ENCODE data around the gene BPI.

The BPI gene

GRCh38 chr20:38316341-38316740 lies 12.4 kb downstream of the BPI start:
- no peaks in the 10 kb centered on the region for H3K9me3 ChIP-seq
- in situ Hi-C loops (cut with MboI; ENCODE audit: low sequenced_read_pairs): no loop called here
- H3K4me3 ChIP-seq: no peak overlapping the region
- H3K27me3 ChIP-seq (ENCODE audit: low read depth): no peaks in the 10 kb centered on the region
- DNase-seq (ENCODE audit: low spot score in 2 of 2): no peak
- H3K4me1 ChIP-seq: no peaks in the 10 kb centered on the region
- no peaks in the 10 kb centered on the region for H3K36me3 ChIP-seq (replicated peaks)

GRCh38 chr20:38317422-38317821 lies 13.5 kb downstream of the BPI start:
- Histone ChIP-seq H3K36me3 (replicated peaks) (no peaks in the 10 kb centered on the region), H3K9me3 (no peaks in the 10 kb centered on the region), H3K4me1 (no peaks in the 10 kb centered on the region), H3K27me3 (ENCODE audit: low read depth) (0 out of 2 replicates have a peak, but pooled peaks cover 3% of the 10 kb centered on the region), H3K4me3 (no peak overlapping the region)
- in situ Hi-C loops (cut with MboI; ENCODE audit: low sequenced_read_pairs): no loop called here
- DNase-seq (ENCODE audit: low spot score in 2 of 2): no peak

GRCh38 chr20:38320221-38320620 lies 16.3 kb downstream of the BPI start:
- Histone ChIP-seq H3K4me1 (no peaks in the 10 kb centered on the region), H3K4me3 (no peak overlapping the region), H3K36me3 (replicated peaks) (no peaks in the 10 kb centered on the region), H3K9me3 (no peaks in the 10 kb centered on the region), H3K27me3 (ENCODE audit: low read depth) (0 out of 2 replicates have a peak, but pooled peaks cover 4% of the 10 kb centered on the region)
- DNase-seq (ENCODE audit: low spot score in 2 of 2): no peak
- in situ Hi-C loops (cut with MboI; ENCODE audit: low sequenced_read_pairs): no loop called here

- no peaks in the 10 kb centered on the region for H3K4me1 ChIP-seq
- in situ Hi-C loops (cut with MboI; ENCODE audit: low sequenced_read_pairs): no loop called here
Measured at GRCh38 chr20:38321959-38322598, 18.1 kb downstream of the BPI start.

GRCh38 chr20:38324159-38324558 lies 20.2 kb downstream of the BPI start:
- in situ Hi-C loops (cut with MboI; ENCODE audit: low sequenced_read_pairs): no loop called here
- H3K27me3 ChIP-seq (ENCODE audit: low read depth): 0 out of 2 replicates have a peak, but pooled peaks cover 4% of the 10 kb centered on the region
- no peak overlapping the region for H3K4me3 ChIP-seq
- no peaks in the 10 kb centered on the region for H3K9me3 ChIP-seq
- no peaks in the 10 kb centered on the region for H3K4me1 ChIP-seq
- H3K36me3 ChIP-seq (replicated peaks): no peaks in the 10 kb centered on the region
- no peak for DNase-seq (ENCODE audit: low spot score in 2 of 2)

More at GRCh38 chr20:38321959-38322598, 18.1 kb downstream of the BPI start:
- DNase-seq (ENCODE audit: low spot score in 2 of 2): no peak
- Histone ChIP-seq H3K36me3 (replicated peaks) (no peaks in the 10 kb centered on the region), H3K9me3 (no peaks in the 10 kb centered on the region), H3K4me3 (no peak overlapping the region), H3K27me3 (ENCODE audit: low read depth) (0 out of 2 replicates have a peak, but pooled peaks cover 4% of the 10 kb centered on the region)

GRCh38 chr20:38325167-38325566 lies 21.2 kb downstream of the BPI start:
- Histone ChIP-seq H3K9me3 (no peaks in the 10 kb centered on the region), H3K4me1 (no peaks in the 10 kb centered on the region), H3K36me3 (replicated peaks) (no peaks in the 10 kb centered on the region), H3K27me3 (ENCODE audit: low read depth) (0 out of 2 replicates have a peak, but pooled peaks cover 4% of the 10 kb centered on the region), H3K4me3 (no peak overlapping the region)
- in situ Hi-C loops (cut with MboI; ENCODE audit: low sequenced_read_pairs): no loop called here
- DNase-seq (ENCODE audit: low spot score in 2 of 2): no peak

GRCh38 chr20:38325905-38326304 lies 21.9 kb downstream of the BPI start:
- no peaks in the 10 kb centered on the region for H3K36me3 ChIP-seq (replicated peaks)
- in situ Hi-C loops (cut with MboI; ENCODE audit: low sequenced_read_pairs): no loop called here
- no peaks in the 10 kb centered on the region for H3K4me1 ChIP-seq
- H3K27me3 ChIP-seq (ENCODE audit: low read depth): 0 out of 2 replicates have a peak, but pooled peaks cover 4% of the 10 kb centered on the region
- DNase-seq (ENCODE audit: low spot score in 2 of 2): no peak
- H3K4me3 ChIP-seq: no peak overlapping the region
- H3K9me3 ChIP-seq: no peaks in the 10 kb centered on the region

GRCh38 chr20:38326309-38326708 lies 22.4 kb downstream of the BPI start:
- 0 out of 2 replicates have a peak, but pooled peaks cover 4% of the 10 kb centered on the region for H3K27me3 ChIP-seq (ENCODE audit: low read depth)
- H3K4me1 ChIP-seq: no peaks in the 10 kb centered on the region
- no peak for DNase-seq (ENCODE audit: low spot score in 2 of 2)
- in situ Hi-C loops (cut with MboI; ENCODE audit: low sequenced_read_pairs): no loop called here
- H3K9me3 ChIP-seq: no peaks in the 10 kb centered on the region
- no peak overlapping the region for H3K4me3 ChIP-seq
- H3K36me3 ChIP-seq (replicated peaks): no peaks in the 10 kb centered on the region

GRCh38 chr20:38330638-38331037 lies 26.7 kb downstream of the BPI start:
- H3K4me1 ChIP-seq: no peaks in the 10 kb centered on the region
- H3K36me3 ChIP-seq (replicated peaks): no peaks in the 10 kb centered on the region
- H3K27me3 ChIP-seq (ENCODE audit: low read depth): no peaks in the 10 kb centered on the region
- in situ Hi-C loops (cut with MboI; ENCODE audit: low sequenced_read_pairs): no loop called here
- DNase-seq (ENCODE audit: low spot score in 2 of 2): no peak
- no peaks in the 10 kb centered on the region for H3K9me3 ChIP-seq
- no peak overlapping the region for H3K4me3 ChIP-seq

- Histone ChIP-seq H3K27me3 (ENCODE audit: low read depth) (no peaks in the 10 kb centered on the region), H3K4me3 (no peak overlapping the region), H3K4me1 (no peaks in the 10 kb centered on the region), H3K9me3 (no peaks in the 10 kb centered on the region), H3K36me3 (replicated peaks) (no peaks in the 10 kb centered on the region)
- DNase-seq (ENCODE audit: low spot score in 2 of 2): no peak
- in situ Hi-C loops (cut with MboI; ENCODE audit: low sequenced_read_pairs): no loop called here
Measured at GRCh38 chr20:38331245-38331644, 27.3 kb downstream of the BPI start.

- H3K4me1 ChIP-seq: no peaks in the 10 kb centered on the region
- H3K4me3 ChIP-seq: no peak overlapping the region
- in situ Hi-C loops (cut with MboI; ENCODE audit: low sequenced_read_pairs): no loop called here
- no peak for DNase-seq (ENCODE audit: low spot score in 2 of 2)
- no peaks in the 10 kb centered on the region for H3K9me3 ChIP-seq
- no peaks in the 10 kb centered on the region for H3K36me3 ChIP-seq (replicated peaks)
- H3K27me3 ChIP-seq (ENCODE audit: low read depth): no peaks in the 10 kb centered on the region
Measured at GRCh38 chr20:38331814-38332213, 27.9 kb downstream of the BPI start.

GRCh38 chr20:38334016-38334415 lies 30.1 kb downstream of the BPI start:
- Histone ChIP-seq H3K36me3 (replicated peaks) (no peaks in the 10 kb centered on the region), H3K4me3 (no peak overlapping the region), H3K27me3 (ENCODE audit: low read depth) (no peaks in the 10 kb centered on the region), H3K9me3 (peaks cover 6% of the 10 kb centered on the region; the same call in 1 of the 2 replicates), H3K4me1 (no peaks in the 10 kb centered on the region)
- no peak for DNase-seq (ENCODE audit: low spot score in 2 of 2)
- in situ Hi-C loops (cut with MboI; ENCODE audit: low sequenced_read_pairs): no loop called here

GRCh38 chr20:38336726-38337125 lies 32.8 kb downstream of the BPI start:
- DNase-seq (ENCODE audit: low spot score in 2 of 2): no peak
- Histone ChIP-seq H3K27me3 (ENCODE audit: low read depth) (no peaks in the 10 kb centered on the region), H3K4me3 (no peak overlapping the region), H3K36me3 (replicated peaks) (no peaks in the 10 kb centered on the region), H3K9me3 (peaks cover 6% of the 10 kb centered on the region; the same call in 1 of the 2 replicates), H3K4me1 (no peaks in the 10 kb centered on the region)
- in situ Hi-C loops (cut with MboI; ENCODE audit: low sequenced_read_pairs): no loop called here

- no peaks in the 10 kb centered on the region for H3K4me1 ChIP-seq
- no peak overlapping the region for H3K4me3 ChIP-seq
- peaks cover 6% of the 10 kb centered on the region; the same call in 1 of the 2 replicates for H3K9me3 ChIP-seq
- DNase-seq (ENCODE audit: low spot score in 2 of 2): peak; percentile 4 to 72
- H3K27me3 ChIP-seq (ENCODE audit: low read depth): no peaks in the 10 kb centered on the region
- no peaks in the 10 kb centered on the region for H3K36me3 ChIP-seq (replicated peaks)
- in situ Hi-C loops (cut with MboI; ENCODE audit: low sequenced_read_pairs): no loop called here
Measured at GRCh38 chr20:38337561-38338140, 33.7 kb downstream of the BPI start.
